H1 (cell line): Measurements from ENCODE around the gene RERE. TPM values are rescaled to one million over a fixed set of nuclear protein-coding genes. Genes with fewer than 3 reads are reported as not detected.

Experiments used
- CTCF ChIA-PET: fragments of 300-600 bp; sonication (Branson Sonifier 250); formaldehyde crosslinking; loops from one replicate; lab custom pipeline; 2021; ENCODE audit not compliant: partially characterized antibody; lab: Charles Lee
- POLR2A ChIA-PET: fragments of 300-600 bp; sonication (Branson Sonifier 250); formaldehyde crosslinking; loops from one replicate; lab custom pipeline; 2021; ENCODE audit warnings: inconsistent platforms; ENCODE audit not compliant: partially characterized antibody; lab: Charles Lee
- DNase-seq, 2 experiments: peaks; one replicate each; pipeline versions ENCODE4 v3.0.0 to v3.0.0-alpha.2; 2010 to 2022; ENCODE audit warnings: low spot score in 2 of 2, low read depth in 1 of 2, mixed read lengths in 1 of 2
- FAIRE-seq: peaks from 2 replicates; lab custom pipeline; 2011; peaks lifted over from hg19 to GRCh38; lab: Jason Lieb, UNC
- H2AFZ ChIP-seq: 2 replicates; pipeline ENCODE4 v1.8.1; 2012; ENCODE audit warnings: low read length, inconsistent platforms
- H2AK5ac ChIP-seq: 2 replicates; pipeline ENCODE4 v1.6.1; 2013; ENCODE audit warnings: low read depth, low read length
- H2BK120ac ChIP-seq: replicated peaks from 2 replicates; pipeline ENCODE3; 2013; ENCODE audit warnings: low read depth, low read length, inconsistent platforms
- H2BK12ac ChIP-seq: 2 replicates; pipeline ENCODE4 v1.6.1; 2013; ENCODE audit warnings: low read depth, low read length
- H2BK15ac ChIP-seq: 2 replicates; pipeline ENCODE4 v1.6.1; 2013; ENCODE audit warnings: low read length
- H2BK20ac ChIP-seq: 2 replicates; pipeline ENCODE4 v1.6.1; 2013; ENCODE audit warnings: low read length
- H2BK5ac ChIP-seq: 2 replicates; pipeline ENCODE4 v1.6.1; 2013; ENCODE audit warnings: low read depth, low read length
- H3K14ac ChIP-seq: 2 replicates; pipeline ENCODE4 v1.6.1; 2013; ENCODE audit warnings: inconsistent platforms; ENCODE audit not compliant: insufficient read length
- H3K18ac ChIP-seq: 2 replicates; pipeline ENCODE4 v1.6.1; 2013; ENCODE audit warnings: low read length; ENCODE audit errors: extremely low read depth
- H3K23ac ChIP-seq: 2 replicates; pipeline ENCODE4 v1.6.1; 2013; ENCODE audit warnings: inconsistent platforms; ENCODE audit not compliant: insufficient read length
- H3K23me2 ChIP-seq: 2 replicates; pipeline ENCODE4 v1.6.1; 2013; ENCODE audit warnings: low read depth, low read length
- H3K27ac ChIP-seq: 2 replicates; pipeline ENCODE4 v1.6.1; 2011; ENCODE audit warnings: low read depth, low read length, inconsistent platforms
- H3K27me3 ChIP-seq, 4 experiments: replicated peaks in 1 of 4; 1 replicate in 1 of 4; 2 replicates in 3 of 4; pipeline versions ENCODE4 v1.6.1 to v1.8.1; 2011 to 2013; ENCODE audit warnings: low read length in 3 of 4, mild to moderate bottlenecking in 3 of 4, inconsistent platforms in 2 of 4, mixed read lengths in 2 of 4, moderate library complexity in 1 of 4; ENCODE audit not compliant: control insufficient read depth in 3 of 4, insufficient read depth in 3 of 4; ENCODE audit errors: extremely low read depth in 1 of 4
- H3K36me3 ChIP-seq, 4 experiments: 2 replicates each; pipeline versions ENCODE4 v1.6.1 to v1.8.1; 2011 to 2013; ENCODE audit warnings: mild to moderate bottlenecking in 4 of 4, low read length in 3 of 4, moderate library complexity in 2 of 4, control low read depth in 1 of 4, inconsistent platforms in 1 of 4; ENCODE audit not compliant: insufficient read depth in 4 of 4, control insufficient read depth in 2 of 4
- H3K4ac ChIP-seq: replicated peaks from 2 replicates; pipeline ENCODE3; 2013; ENCODE audit warnings: low read length, low read depth, mixed read lengths, inconsistent platforms; ENCODE audit not compliant: insufficient read length
- H3K4me1 ChIP-seq, 4 experiments: replicated peaks in 1 of 4; 1 replicate in 1 of 4; 2 replicates in 3 of 4; pipeline versions ENCODE4 v1.6.1 to v1.8.1; 2011 to 2013; ENCODE audit warnings: low read length in 3 of 4, inconsistent platforms in 2 of 4, mixed read lengths in 1 of 4; ENCODE audit not compliant: insufficient read depth in 4 of 4, control insufficient read depth in 3 of 4
- H3K4me2 ChIP-seq, 2 experiments: 2 replicates each; pipeline versions ENCODE4 v1.6.1 to v1.8.1; 2011 to 2013; ENCODE audit warnings: low read depth in 2 of 2, low read length in 2 of 2, control low read depth in 1 of 2, inconsistent platforms in 1 of 2, mild to moderate bottlenecking in 1 of 2; ENCODE audit not compliant: insufficient read depth in 1 of 2
- H3K4me3 ChIP-seq, 4 experiments: fragments of 200-600, 300-600 bp in 1 of 4; sonication (generic), shearing (Covaris generic), sonication (Bioruptor Twin) in 1 of 4; 2 replicates each; pipeline versions ENCODE4 v1.5.1 to v1.8.1; 2011 to 2016; ENCODE audit warnings: low read length in 4 of 4, low read depth in 3 of 4, control low read depth in 2 of 4, inconsistent platforms in 2 of 4, mild to moderate bottlenecking in 2 of 4, mixed read lengths in 1 of 4, moderate library complexity in 1 of 4; ENCODE audit not compliant: insufficient read depth in 2 of 4; ENCODE audit errors: extremely low read depth in 1 of 4
- H3K56ac ChIP-seq: replicated peaks from 2 replicates; pipeline ENCODE3; 2013; ENCODE audit warnings: low read depth, mild to moderate bottlenecking, mixed read lengths, low read length, inconsistent platforms; ENCODE audit not compliant: insufficient read length
- H3K79me1 ChIP-seq: 2 replicates; pipeline ENCODE4 v1.6.1; 2013; ENCODE audit warnings: low read depth, low read length, control low read depth
- H3K79me2 ChIP-seq, 2 experiments: 2 replicates each; pipeline versions ENCODE4 v1.6.1 to v1.8.1; 2012 to 2013; ENCODE audit warnings: low read length in 2 of 2, mild to moderate bottlenecking in 2 of 2, inconsistent platforms in 1 of 2; ENCODE audit not compliant: insufficient read depth in 2 of 2, control insufficient read depth in 1 of 2
- H3K9ac ChIP-seq, 4 experiments: replicated peaks in 1 of 4; 1 replicate in 1 of 4; 2 replicates in 3 of 4; pipeline versions ENCODE4 v1.6.1 to v1.8.1; 2011 to 2013; ENCODE audit warnings: low read depth in 3 of 4, low read length in 3 of 4, control low read depth in 2 of 4, mild to moderate bottlenecking in 2 of 4, moderate library complexity in 2 of 4, inconsistent platforms in 1 of 4; ENCODE audit errors: extremely low read depth in 1 of 4
- H3K9me3 ChIP-seq, 2 experiments: 2 replicates each; pipeline versions ENCODE4 v1.6.1 to v1.8.1; 2012 to 2013; ENCODE audit warnings: mild to moderate bottlenecking in 2 of 2, moderate library complexity in 2 of 2, control low read depth in 1 of 2, inconsistent platforms in 1 of 2, low read depth in 1 of 2, low read length in 1 of 2, mixed read lengths in 1 of 2; ENCODE audit not compliant: insufficient read depth in 2 of 2
- H4K20me1 ChIP-seq, 2 experiments: replicated peaks in 1 of 2; 2 replicates each; pipeline versions ENCODE3 to v1.8.1; 2011 to 2013; ENCODE audit warnings: inconsistent platforms in 2 of 2, low read length in 2 of 2, mild to moderate bottlenecking in 1 of 2; ENCODE audit not compliant: insufficient read depth in 2 of 2, control insufficient read depth in 1 of 2
- H4K5ac ChIP-seq: 2 replicates; pipeline ENCODE4 v1.6.1; 2013; ENCODE audit warnings: low read length, low read depth, mixed read lengths, inconsistent platforms; ENCODE audit not compliant: insufficient read length
- H4K8ac ChIP-seq: 2 replicates; pipeline ENCODE4 v1.8.0; 2013; ENCODE audit warnings: mild to moderate bottlenecking, moderate library complexity, low read length, inconsistent platforms; ENCODE audit not compliant: insufficient read depth; ENCODE audit errors: extremely low read depth
- H4K91ac ChIP-seq: replicated peaks from 2 replicates; pipeline ENCODE3; 2013; ENCODE audit warnings: low read length, mixed read lengths, inconsistent platforms; ENCODE audit not compliant: insufficient read length
- POU5F1 ChIP-seq: IDR thresholded peaks from 2 replicates; pipeline ENCODE4 v1.6.1; 2011; ENCODE audit warnings: low read depth, mild to moderate bottlenecking, low read length, moderate library complexity
- RNF2 ChIP-seq: fragments of 200-900, 300-1000 bp; sonication (generic); IDR thresholded peaks from 2 replicates; pipeline ENCODE4 v1.7.1; 2016; ENCODE audit warnings: borderline replicate concordance, low read depth, mild to moderate bottlenecking, antibody characterized with exemption, low read length; ENCODE audit not compliant: poor library complexity, severe bottlenecking; ENCODE audit errors: missing control alignments
- WGBS, 2 experiments: shearing (Covaris generic) in 1 of 2; methylation state at CpG; one replicate each; pipeline versions ENCODE4 v1.1.6 to v1.1.7; 2013 to 2015; ENCODE audit warnings: low lambda C conversion rate in 2 of 2, mixed read lengths in 2 of 2, inconsistent platforms in 1 of 2, low coverage in 1 of 2, missing lambda C conversion rate in 1 of 2; ENCODE audit not compliant: insufficient replicate concordance in 2 of 2, insufficient coverage in 1 of 2, insufficient read length in 1 of 2; ENCODE audit errors: extremely low coverage in 1 of 2, missing lambda C conversion rate in 1 of 2; 5-methylcytosine and 5-hydroxymethylcytosine counted together
- polyA plus RNA-seq, 7 experiments: library from polyadenylated mRNA; depleted of rRNA in 3 of 7; stranded (reverse) in 5 of 7; unstranded in 2 of 7; fragments of >200 nt in 5 of 7; fragments of 200-250 nt in 2 of 7; gene quantifications; 1 replicate in 5 of 7; 2 replicates in 1 of 7; 4 replicates in 1 of 7; pipeline versions ENCODE4 v1.2.1 to v1.2.3, GENCODE V29; 2011 to 2013; ENCODE audit warnings: missing spikeins in 2 of 7, mixed read lengths in 2 of 7
- total RNA-seq: library from RNA; stranded (reverse); fragmentation: NEBNext Ultra II Directional; extraction: Animal tissue kit (Norgen Biotek cat#: 25700); gene quantifications from 2 replicates; pipeline ENCODE4 v1.2.1, GENCODE V29; 2021

Gene RERE
- total and polyA plus RNA-seq, 2 of the 8 experiments (the other 6 are each of a cell fraction or from before 2014, with no cell fraction given), result 15.3 to 142 TPM

DNA sequence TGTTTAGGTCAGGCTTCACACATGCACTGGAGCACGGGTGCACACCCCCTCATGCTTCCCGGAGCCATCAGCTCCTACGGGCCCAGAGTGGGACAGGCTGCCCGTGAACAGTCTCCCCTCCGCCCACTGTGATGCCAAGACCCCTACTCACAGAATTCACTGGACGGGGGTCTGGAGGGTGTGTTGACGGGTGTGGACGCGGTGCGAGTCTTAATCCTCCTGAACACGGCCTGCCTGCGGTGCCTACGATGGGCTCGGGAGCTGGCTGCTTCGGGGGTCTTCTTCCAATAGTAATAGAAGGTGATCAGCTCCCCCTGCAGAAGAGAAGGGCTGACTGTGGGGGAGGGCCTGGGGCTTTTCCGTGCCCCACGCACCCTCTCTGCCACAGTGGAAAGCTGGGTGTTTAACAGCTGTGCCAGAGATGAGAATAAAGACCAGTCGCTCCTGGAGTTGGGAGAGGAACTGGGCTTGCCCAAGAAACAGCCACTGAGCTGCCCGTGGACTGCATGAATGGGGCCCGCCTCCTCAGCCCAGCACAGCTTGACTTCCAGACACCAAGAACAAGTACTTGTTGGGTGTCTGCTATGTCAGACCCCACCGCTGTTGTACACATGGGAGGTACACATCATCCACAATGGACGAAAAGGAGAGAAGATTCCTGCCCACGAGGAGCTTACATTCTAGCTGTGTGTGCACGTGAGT lies 451.6 kb downstream of the RERE start:
- peaks cover 14% of the 10 kb centered on the region for H3K79me1 ChIP-seq
- no peaks in the 10 kb centered on the region for H3K27me3 ChIP-seq
- no peak overlapping the region for H2BK20ac ChIP-seq
- H3K4me3 ChIP-seq, result no peak overlapping the region
- no peak for FAIRE-seq
- H3K23ac ChIP-seq, result no peak overlapping the region
- no peak overlapping the region for H2AK5ac ChIP-seq
- 92% methylated on average over 24 of the region's 24 CpGs; no CpG with 5 or more reads in 1 of the 2 experiments for WGBS, 2 experiments
- peaks cover 0 to 4% of the 10 kb centered on the region in 2 experiments for H4K20me1 ChIP-seq
- H3K4me2 ChIP-seq, result no peak overlapping the region
- H2BK12ac ChIP-seq, result no peak overlapping the region
- no peak overlapping the region for H3K18ac ChIP-seq
- DNase-seq, result no peak
- no peak overlapping the region for H2BK120ac ChIP-seq
- 0 out of 2 replicates have a peak overlapping the region, but pooled peaks have one; percentile 18 for H2BK5ac ChIP-seq
- peaks cover 8 to 14% (median 10%) of the 10 kb centered on the region in 4 experiments for H3K4me1 ChIP-seq
- H3K79me2 ChIP-seq, result peaks cover 0 to 34% of the 10 kb centered on the region in 2 experiments; a peak in 2 of 4 replicates
- no peak overlapping the region for H2BK15ac ChIP-seq
- H3K23me2 ChIP-seq, result no peaks in the 10 kb centered on the region
- no peak overlapping the region for H2AFZ ChIP-seq
- peaks cover 4 to 38% (median 25%) of the 10 kb centered on the region in 4 experiments for H3K36me3 ChIP-seq
- no peak overlapping the region for H4K5ac ChIP-seq
- H3K9me3 ChIP-seq, result no peaks in the 10 kb centered on the region
- peak overlapping the region; percentile 18; the same call in 1 of the 2 replicates for H4K8ac ChIP-seq
- ChIA-PET CTCF (interaction anchor here (0.8 to 2.1 kb wide), 5 partner anchors 13 to 360 kb away, joined by 3 to 19 read pairs (median 3); no protein-coding TSS in a partner anchor), POLR2A (interaction anchor here (1.4 kb wide), 1 partner anchor 15 kb away, joined by 3 read pairs; no protein-coding TSS in a partner anchor)
- H3K14ac ChIP-seq, result no peak overlapping the region
- H3K56ac ChIP-seq, result no peak overlapping the region
- H3K4ac ChIP-seq, result no peak overlapping the region
- H3K27ac ChIP-seq, result no peak overlapping the region
- H3K9ac ChIP-seq, result no peak overlapping the region
- no peak overlapping the region for H4K91ac ChIP-seq
- TF ChIP-seq POU5F1 (no peak), RNF2 (no peak)
